NCI-H146 (cell line): ENCODE data around the gene JAKMIP3.
A peak's percentile ranks its signal among the peaks of the same experiment; 100 is the strongest.

Source experiments
- DNase-seq: peaks from one replicate; lab custom pipeline; 2025; lab: John Stamatoyannopoulos, UW

The JAKMIP3 gene

DNA sequence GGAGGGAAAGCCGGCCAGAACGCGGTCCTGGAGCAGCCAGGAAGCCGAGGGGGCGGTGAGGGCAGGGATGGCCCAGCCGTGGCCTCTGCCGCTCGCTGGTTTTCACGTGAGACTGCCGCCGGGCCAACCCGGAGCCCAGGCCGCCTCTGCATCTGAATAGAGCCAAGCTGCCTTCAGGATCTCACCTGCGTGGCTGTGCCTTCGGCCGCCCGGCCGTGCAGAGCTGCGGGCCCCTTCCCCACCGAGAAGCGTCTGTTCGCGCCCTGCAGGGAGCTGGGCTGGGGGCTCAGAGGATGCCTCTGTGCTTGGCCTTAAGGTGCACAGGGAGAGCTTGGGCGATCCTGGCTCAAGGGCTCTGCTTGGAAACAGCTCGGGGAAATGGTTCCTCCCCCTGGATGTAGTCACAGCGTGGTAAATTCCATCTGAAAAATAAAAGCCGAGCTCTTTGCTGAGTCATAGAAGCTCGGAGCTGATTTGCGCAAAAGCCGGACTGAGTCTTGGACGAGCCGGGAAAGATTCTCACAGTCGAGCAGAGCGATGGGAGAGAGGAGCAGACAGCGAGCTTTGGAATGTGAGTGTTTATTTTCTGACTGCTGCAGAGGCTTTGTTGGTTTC, at the start of gene JAKMIP3:
JAKMIP3 (plus strand) TSS at position 456 of the 615 bp plus-strand sequence. CDS start 38,863 bp downstream, outside the sequence.
- peak; percentile 35 for DNase-seq

DNA sequence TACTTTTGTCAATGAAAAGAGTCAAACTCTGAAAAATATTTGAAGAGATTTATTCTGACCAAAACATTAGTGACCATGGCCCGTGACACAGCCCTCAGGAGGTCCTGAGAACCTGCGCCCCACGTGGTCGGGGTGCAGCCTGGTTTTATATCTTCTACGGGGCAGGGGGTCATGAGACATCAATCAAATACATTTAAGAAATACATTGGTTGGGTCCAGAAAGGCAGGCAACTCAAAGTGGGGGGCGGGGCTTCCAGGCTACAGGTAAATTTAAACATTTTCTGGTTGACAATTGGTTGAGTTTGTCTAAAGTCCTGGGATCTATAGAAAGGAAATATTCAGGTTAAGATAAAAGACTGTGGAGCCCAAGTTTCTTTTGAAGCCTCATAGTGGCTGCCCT, 49.2 kb upstream of the JAKMIP3 start:
- DNase-seq = no peak

DNA sequence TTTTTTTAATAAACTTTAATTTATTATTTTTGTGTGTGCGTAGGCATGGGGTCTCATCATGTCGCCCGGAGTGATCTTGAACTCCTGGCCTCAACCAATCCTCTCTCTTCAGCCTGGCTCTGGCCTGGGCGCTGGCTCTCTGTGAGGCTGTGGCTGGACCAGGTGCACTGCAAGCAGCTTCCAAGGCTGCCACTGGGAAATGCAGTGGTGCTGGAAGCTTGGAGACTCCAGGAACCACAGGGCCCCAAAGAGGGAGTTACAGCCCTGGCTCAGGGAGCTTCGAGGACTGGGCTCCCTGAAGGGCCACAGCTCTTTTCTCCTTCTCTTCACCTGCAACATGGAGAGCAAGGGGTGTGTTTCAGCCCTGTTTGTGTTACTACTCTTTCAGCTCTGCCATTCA, 47.3 kb upstream of the JAKMIP3 start:
- no peak for DNase-seq

DNA sequence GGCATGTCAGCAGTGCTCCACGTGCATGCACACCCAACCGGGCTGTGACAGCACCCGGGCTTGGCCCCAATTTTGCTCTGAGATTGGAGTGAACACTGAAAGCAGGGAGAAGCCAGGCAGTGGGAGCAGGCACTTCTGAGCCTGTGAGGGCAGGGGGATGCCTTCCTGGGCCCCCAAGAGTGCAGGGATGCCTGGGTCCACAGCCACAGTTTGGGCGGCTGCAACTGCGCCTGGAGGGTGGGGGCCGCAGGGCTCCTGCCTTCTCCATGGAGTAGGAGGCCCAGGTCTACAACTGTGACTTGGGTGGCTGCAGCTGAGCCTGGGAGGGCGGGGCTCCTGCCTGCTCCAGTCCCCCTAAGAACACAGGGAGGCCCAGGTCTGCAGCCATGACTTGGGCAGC, 46.4 kb upstream of the JAKMIP3 start:
- DNase-seq = no peak

DNA sequence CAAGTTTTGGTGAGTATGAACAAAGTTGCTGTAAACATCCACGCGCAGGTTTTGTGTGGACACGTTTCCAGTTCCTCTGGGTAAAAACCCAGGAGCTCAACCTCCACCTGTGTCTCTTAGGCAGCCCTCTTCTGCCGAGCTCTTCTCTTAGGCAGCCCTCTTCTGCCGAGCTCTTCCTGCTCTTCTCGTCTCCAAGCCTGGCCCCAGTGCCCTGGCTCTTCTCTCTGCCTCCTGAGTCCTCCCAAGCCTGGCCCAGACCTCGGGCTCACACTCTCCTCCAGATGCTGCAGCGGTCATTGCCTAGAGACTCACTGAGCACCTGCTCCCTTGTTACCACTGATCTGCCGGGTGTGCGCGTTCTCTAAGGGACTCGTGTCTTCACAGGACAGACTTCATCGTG, 45.3 kb upstream of the JAKMIP3 start:
- DNase-seq = no peak

DNA sequence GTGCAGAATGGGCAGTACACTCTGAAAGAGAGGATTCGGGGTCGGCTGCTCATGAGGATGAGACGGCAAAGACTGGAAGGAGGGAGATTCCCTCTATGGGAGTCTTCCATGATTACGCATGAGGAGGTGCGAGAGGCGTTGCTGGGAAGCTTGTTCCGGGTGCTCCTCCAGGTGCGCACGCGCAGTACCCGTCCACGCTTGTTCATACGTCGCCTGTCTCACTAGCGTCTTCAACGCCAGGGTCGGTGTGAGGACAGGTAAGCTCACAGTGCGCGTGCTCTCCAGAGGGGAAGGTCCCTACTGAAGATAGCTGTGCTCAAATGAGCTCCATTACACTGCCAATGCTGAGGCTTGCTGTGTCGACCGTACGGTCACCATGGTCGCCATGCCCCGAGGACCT, 44.7 kb upstream of the JAKMIP3 start:
- DNase-seq = no peak

DNA sequence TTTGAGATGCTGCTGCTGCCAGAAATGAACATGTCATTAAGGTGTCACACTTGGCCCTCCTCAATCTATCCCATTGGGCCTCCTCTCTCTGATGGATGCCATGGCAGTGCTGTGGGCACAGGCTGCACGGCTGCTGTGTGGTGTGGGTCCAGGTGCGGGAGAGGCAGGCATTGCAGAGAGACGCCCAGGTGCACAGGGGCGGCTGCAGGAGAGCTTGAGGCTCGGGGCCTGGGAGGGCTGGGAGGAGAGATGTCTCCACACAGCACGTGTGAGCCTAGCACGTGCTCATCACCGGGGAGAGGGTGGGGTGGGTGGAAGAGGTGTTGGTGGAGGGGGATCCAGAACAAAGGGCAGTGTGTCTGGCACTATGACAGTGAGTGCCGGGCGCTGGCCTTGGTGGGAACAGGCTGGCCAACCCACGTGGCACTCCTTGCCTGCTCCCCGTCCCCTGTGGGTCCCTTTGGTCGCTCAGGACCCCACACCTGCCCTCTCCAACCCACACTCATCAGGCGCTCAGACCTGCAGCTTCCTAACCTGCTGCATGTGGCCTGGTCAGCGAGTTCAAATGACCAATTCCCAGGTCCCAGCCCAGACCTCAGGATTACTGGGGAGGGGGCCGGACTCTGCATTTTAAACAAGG, 44.1 kb upstream of the JAKMIP3 start:
- no peak for DNase-seq

DNA sequence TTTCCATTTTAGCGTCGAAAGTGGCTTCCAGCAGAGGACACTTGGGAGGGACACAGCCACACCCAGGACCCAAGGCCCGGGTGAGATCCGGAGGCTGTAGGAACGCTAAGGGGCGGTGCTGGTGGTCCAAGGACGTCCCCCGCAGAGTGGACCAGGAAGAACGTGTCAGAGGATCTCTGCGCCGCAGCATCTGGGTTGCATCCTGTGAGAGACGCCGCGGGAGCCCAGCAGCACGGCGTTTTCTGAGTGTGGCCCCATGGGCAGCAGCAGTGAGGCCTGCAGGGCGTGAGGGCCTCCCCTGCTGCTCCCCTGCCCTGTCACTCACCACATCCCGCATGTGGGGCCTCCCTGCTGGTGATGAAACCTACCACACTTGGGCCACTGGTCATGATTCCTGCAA, 43.5 kb upstream of the JAKMIP3 start:
- no peak for DNase-seq

DNA sequence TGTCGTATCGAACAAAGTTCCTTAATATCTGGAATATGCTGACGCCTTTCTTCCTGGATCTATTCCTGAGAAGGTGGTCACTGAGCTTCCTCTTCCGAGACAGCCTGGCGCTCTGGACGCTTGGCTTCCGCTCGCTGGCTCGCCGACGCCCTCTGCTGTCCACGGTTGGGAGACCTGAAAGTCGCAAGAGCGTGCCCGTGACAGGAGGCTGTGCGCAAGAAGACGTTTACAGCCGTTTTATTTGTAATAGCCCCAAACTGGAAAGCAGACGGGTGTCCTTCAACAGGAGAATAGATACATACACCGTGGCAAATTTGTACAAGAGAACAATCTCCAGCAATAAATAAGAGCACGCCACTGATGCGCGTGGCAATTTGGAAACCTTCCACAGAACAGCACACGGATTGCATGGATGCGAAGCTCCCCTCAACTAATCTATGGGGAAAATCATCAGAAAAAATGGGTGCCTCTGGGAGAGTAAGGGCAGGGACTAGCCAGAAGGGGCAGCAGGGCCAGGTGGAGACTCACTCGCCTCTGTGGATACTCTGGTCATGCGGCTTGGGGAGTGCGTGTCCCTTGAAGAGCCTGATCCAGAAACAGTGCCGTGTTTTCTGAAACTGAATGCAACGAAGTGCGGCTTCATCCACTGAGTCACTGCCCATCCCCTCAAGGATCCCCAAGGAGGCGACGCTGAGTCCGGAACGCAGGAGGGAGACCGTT, 42.5 kb upstream of the JAKMIP3 start:
- DNase-seq = peak; percentile 49

DNA sequence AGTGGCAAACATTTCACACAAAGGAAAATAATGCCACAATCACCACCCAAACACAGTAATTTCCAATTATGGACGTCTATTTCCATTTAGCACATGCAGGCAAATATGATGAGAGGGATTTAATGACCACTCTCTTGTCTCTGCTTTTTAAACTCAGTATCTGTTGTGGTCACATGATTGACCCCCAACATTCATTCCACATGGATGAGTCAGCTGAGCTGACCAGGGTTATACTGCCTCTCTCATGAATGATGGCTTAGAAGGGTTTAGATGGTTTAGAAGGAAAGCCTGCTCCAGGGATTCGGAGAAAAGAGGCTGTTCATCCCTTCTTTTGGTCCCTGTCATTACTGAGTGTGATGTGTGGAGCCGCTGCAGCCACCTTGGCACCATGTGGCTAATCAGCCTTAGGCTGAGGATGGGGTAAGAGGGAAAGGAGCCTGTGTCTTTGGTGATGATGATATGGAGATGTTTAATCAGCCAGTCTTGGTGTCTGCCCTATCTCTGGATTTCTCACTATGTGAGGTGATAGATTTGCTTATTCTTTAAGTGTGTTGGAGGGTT, 38.2 kb upstream of the JAKMIP3 start:
- no peak for DNase-seq

DNA sequence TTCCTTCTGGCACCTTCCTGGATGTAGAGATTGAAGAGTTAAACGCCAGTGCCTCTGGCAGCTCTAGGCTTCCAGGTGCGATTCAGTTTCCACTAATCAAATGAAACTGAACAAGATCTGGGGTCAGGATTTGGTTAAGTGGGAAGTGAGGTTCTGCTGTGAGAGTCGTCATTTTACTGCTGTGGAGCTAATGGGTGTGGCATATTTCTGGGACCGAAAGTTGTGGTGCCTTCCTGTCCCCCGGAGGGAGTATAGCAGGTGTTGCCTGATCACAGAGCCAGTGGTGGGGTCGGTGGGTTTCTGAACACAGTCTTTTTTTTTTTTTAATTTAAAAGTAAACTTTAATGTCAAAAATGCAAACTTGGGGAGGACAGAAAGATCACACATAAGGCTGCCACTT, 37.0 kb upstream of the JAKMIP3 start:
- no peak for DNase-seq

DNA sequence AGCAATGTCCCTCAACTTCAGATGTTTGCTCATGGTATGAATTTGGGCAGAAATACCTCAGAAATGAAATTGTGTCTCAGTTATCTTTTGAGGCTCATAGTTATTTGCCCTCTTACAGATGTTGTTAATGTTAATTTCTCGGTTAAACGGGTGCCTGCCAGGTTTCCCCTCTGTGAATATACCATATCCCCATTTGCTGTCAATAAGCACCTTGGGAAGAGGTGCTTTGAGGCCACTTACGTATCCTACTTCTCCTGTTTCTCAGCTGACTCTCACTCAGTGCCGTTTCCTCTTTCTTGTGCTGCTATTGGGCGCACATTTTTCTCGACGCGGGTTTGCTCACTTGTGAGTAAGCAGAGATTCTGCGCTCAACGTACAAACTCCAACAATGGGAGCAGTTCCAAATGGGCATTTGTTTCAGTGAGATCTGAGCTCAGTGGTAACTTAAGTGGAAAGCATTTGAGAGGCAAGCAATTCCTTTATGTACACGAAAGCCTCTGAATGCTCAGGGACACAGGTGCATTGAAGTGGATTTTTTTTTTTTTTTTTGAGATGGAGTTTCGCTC, 34.8 kb upstream of the JAKMIP3 start:
- no peak for DNase-seq

DNA sequence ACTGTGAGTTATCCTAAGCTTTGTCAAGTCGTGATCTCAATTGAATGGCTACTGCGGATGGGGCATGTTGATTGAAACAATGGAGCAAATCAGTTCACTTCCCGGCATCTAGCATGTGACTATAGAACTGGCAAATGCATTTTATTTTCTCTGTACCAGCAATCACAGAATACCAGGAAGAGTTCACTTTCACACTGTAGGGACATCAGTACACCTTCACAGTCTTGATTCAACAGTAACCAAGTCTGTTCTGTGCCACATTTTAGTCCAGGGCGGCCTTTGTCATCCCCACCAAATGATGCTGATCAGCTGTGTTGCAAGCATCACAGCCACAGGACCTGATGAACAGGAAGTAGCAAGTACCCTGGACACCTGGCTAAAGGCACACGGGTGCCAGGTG, 32.1 kb upstream of the JAKMIP3 start:
- DNase-seq = no peak

DNA sequence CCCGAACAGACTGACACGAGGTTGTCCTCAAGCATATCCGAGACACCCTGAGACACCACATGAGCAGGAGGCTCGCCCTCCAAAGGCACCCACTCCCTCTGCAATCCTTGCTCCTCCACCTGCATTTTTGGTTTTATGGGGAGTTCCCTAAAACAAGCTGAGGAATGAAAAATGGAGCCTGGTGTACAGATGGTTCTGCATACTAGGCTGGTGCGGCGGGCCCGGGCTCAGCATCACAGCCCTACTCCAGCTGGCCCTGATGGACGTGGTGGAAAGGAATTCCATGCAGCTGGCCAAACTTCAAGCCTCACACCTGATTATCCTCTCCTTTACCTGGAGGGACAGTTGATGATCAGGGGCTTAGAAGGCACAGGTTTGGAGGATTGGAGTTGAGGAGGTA, 30.3 kb upstream of the JAKMIP3 start:
- no peak for DNase-seq

DNA sequence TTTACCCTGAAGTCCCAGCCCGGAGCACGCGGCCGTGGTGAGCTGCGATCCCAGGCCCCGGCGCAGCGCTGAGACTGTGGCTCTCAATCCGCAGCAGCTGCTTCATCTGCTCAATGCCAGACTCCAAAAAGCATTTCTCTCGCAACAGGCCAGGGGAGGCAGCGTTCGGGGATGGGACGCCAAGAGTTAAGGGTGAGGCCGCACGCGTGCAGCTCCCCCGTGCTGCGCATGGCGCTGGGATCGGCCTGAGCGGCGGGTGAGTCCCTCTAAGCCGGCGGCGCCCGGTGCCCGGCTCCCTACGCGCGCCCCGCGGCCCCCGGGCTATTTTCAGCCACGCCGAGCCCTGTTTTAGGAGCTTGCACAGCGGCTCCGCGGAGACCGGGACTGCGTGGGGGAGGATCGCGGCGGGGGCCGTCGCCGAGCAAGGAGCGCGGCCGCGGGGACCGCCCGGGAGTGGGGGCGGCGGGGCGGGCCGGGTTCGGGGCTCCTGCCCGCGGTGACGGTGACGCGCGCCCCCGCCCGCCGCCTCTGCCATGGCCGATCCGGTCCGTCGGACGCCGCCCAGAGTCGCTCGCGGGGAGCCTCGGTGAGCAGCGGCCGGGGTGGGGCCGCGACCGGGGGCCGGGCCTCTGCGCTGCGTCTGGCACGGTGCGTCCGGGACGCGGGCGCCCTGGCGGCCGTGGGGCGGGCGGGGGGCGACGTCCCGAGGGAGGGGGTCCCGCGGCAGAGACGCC, 29.4 kb upstream of the JAKMIP3 start:
- DNase-seq = no peak

DNA sequence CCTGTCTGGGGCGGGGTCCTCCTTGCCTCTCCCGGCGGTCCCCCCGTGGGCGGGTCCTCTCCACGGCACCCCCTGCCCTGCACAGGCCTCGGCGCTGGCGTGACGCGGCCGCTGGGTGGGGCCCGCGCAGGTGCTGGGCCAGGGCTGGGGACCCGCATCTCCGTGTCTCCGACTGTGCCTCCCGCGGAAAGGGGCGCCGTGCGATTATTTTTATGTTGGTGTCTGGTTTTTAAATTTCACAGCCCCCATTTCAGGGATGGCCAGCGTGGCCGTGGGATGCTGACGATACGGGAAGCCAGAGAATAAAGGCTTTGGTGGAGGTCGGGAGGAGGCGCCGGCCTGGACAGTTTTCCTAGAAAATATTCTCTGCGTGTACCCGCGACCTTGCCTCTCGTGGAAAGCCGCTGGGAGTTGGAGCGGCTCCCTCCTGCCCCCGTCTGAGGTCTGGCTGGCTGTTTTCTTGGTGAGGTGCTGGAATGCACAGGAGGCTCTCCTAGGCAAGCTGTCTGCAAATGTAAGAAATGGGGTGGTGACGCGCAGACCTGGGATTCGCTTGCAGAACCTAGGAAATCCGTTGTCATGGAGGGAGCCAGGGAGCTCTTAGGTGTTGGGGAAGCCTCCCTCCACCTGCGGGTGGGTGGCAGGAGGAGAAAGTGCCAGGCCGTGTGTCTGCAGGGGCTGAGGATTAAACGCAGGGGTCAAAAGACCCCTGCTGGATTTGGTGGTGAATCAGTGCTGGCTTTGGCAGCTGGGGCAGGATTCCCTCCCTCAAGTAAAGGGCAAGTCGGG, 28.7 kb upstream of the JAKMIP3 start:
- no peak for DNase-seq

DNA sequence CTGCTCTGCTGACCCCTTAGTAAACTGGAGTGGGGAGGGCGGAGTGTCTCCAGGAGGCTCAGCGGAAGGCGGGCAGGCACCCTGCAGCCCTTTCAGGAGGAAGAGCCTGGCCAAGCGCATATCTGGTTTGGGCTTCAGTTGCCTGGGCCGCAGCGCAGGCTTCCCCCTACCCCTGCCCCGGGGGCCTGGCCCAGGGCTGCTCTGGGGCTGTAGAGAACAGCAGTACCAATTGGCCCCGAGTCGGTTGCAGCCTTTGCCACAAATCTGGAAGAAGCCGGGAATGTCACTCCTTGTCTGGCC, 28.1 kb upstream of the JAKMIP3 start:
- DNase-seq = no peak

DNA sequence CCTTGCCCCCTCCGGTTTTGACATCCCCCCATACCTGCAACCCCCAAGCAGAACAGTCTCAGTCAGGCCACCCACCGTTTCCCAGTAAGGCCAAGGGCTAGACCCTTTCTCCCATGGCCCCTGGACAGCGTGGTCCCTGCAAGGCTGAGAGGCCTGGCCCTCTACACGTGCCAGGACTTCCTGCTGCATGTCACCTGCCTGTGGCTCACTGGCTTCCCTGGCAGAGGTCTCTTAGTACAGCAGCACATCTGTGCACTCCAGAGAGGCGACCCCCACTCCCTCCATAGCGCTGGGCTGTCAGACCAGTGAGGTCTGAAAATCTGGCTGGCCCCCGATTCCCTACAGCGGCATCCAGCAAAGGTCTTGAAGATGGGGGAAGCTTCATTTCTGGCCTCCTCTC, 26.4 kb upstream of the JAKMIP3 start:
- DNase-seq = no peak

DNA sequence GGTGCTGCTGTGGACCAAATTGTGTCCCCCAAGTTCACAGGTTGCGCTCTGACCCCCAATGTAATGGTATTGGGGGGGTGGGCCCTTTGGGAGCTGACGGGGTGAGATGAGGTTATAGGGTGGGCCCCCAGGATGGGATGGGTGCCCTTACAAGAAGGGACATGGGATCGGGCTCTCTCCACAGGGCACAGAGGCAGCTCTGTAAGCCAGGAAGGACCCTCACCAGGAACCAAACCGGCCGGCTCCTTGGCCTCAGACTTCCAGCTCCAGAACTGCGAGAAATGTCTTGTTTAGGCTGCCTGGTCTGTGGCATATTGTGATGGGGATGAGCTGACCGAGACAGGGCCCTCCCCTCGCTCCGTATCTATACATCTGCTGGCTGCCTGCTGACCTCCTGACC, 25.7 kb upstream of the JAKMIP3 start:
- DNase-seq = no peak

DNA sequence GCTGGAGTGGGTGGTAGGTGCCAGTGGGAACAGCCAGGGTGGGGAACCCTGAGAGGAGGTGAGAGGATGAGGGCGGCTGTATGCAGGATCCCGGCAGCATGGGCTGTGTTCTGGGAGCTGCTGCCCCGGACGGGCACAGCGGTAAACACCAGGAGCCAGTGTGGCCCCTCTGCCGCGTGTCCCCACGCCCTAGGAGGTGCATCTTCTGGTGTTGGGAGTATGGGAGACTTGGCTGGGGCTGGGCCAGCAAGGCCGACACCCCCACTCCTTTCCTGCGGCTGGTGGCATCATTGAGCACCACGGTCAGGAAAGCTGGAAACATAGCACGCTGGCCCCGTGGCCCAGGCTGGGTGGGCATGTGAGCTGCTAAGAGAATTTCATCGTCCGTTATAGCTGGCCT, 24.4 kb upstream of the JAKMIP3 start:
- DNase-seq = no peak

DNA sequence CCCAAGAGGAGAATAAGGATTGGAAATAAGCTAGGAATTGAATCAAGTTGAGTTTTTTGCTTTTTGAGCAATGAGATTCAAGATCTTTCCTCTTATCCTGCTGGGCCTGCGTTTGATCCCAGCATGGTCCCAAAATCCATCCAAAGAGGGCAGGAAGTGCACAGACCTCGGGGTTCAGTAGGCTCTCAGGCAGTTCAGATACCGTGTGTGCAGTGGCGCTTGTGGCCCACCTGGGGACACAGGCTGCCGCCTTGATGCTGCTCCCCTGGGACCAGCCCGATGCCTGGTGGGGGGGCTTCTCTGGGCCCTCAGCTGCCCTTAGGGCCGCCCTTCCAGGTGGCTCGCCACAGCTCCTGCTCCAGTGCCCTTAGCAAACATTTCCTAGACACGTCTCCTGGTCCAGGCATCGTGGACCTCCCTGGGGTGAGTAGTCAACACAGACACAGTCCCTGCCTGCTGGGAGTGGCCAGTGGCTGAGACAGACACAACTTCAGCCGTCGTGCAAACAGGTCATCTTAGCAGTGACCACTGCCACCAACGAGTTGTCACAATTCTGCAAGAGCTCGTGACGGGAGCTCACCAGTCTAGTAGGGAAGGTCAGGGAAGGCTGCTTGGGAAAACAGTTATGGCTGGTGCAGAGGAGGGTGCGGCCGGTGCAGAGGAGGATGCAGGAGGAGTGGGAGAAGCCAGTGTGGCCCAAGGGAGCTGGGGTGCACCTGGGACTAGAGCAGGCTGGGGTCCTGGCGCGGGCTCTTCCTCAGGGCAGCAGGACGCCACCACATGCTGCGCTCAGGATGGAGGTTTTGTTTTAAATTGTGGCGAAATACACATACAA, 21.7 kb upstream of the JAKMIP3 start:
- DNase-seq = peak; percentile 12
